K562 (cell line): ENCODE results near the gene DESI2. TPM values are rescaled to one million over a fixed set of nuclear protein-coding genes. Genes with fewer than 3 reads are reported as not detected.
A peak's percentile ranks its signal among the peaks of the same experiment; 100 is the strongest.

Experiments
- CEBPZ ChIP-seq: fragments of 150-350 bp; IDR thresholded peaks from 2 replicates; pipeline ENCODE4 v1.6.1; 2014; ENCODE audit warnings: low read depth, mild to moderate bottlenecking, low read length, borderline replicate concordance
- CREB5 ChIP-seq: fragments of 250-450 bp; sonication (Bioruptor Pico); IDR thresholded peaks from 2 replicates; pipeline ENCODE4 v1.5.0; 2020; ENCODE audit warnings: mild to moderate bottlenecking
- EWSR1 ChIP-seq: fragments of 450-650 bp; IDR thresholded peaks from 2 replicates; pipeline ENCODE4 v1.6.1; 2018; ENCODE audit warnings: borderline replicate concordance, mild to moderate bottlenecking, low read depth, moderate library complexity; ENCODE audit not compliant: partially characterized antibody
- GMEB1 ChIP-seq: fragments of 250-450 bp; sonication (Bioruptor Pico); IDR thresholded peaks from 2 replicates; pipeline ENCODE4 v1.4.0; 2020; ENCODE audit warnings: mild to moderate bottlenecking
- L3MBTL2 ChIP-seq: fragments of 450-650 bp; IDR thresholded peaks from 2 replicates; pipeline ENCODE4 v1.6.1; 2016; ENCODE audit warnings: mild to moderate bottlenecking, moderate library complexity
- NR4A1 ChIP-seq, 2 experiments: fragments of 250-450 bp in 1 of 2; fragments of 450-650 bp in 1 of 2; sonication (Bioruptor Pico) in 1 of 2; IDR thresholded peaks; 2 replicates each; pipeline versions ENCODE4 v1.4.0 to v1.6.1; 2016 to 2020; ENCODE audit warnings: mild to moderate bottlenecking in 2 of 2, missing compliant biosample characterization in 1 of 2, missing genetic modification characterization in 1 of 2, moderate library complexity in 1 of 2
- SAFB ChIP-seq: fragments of 200-400 bp; formaldehyde crosslinking; IDR thresholded peaks from 2 replicates; pipeline ENCODE4 v1.6.1; 2017; ENCODE audit warnings: low read depth, low read length, borderline replicate concordance
- SMAD1 ChIP-seq: fragments of 150-350 bp; IDR thresholded peaks from 2 replicates; pipeline ENCODE4 v1.6.1; 2014; ENCODE audit warnings: low read length, low read depth; ENCODE audit not compliant: partially characterized antibody
- SUPT5H ChIP-seq: fragments of 450-650 bp; IDR thresholded peaks from 2 replicates; pipeline ENCODE4 v1.6.1; 2016
- ZC3H11A ChIP-seq: IDR thresholded peaks from 2 replicates; pipeline ENCODE4 v1.6.1; 2012; ENCODE audit warnings: low read depth, low read length, improper control_type of control experiment
- ZFP91 ChIP-seq: sonication (generic); formaldehyde crosslinking; IDR thresholded peaks from 2 replicates; pipeline ENCODE4 v1.8.0; 2022; ENCODE audit warnings: mild to moderate bottlenecking, missing genetic modification reagents
- ZNF134 ChIP-seq: fragments of 250-450 bp; sonication (Bioruptor Pico); conservative IDR thresholded peaks from 2 replicates; pipeline ENCODE4 v1.4.0; 2020
- ZNF717 ChIP-seq: fragments of 250-450 bp; sonication (Bioruptor Pico); IDR thresholded peaks from 2 replicates; pipeline ENCODE4 v1.5.0; 2021
- polyA plus RNA-seq, 8 experiments: library from polyadenylated mRNA; depleted of rRNA in 4 of 8; stranded (reverse) in 5 of 8; unstranded in 3 of 8; fragments of >200 nt; fragmentation: Nextera tagmentation in 2 of 8; fragmentation: Illumina TruSeq in 1 of 8; extraction: Ambion mirVana in 2 of 8; extraction: Trizol in 1 of 8; gene quantifications; 2 replicates each; pipeline versions ENCODE4 v1.2.1 to v1.2.3, GENCODE V29; 2011 to 2014; ENCODE audit warnings: inconsistent platforms in 1 of 8, missing spikeins in 1 of 8
- total RNA-seq, 7 experiments: library from RNA; depleted of rRNA in 6 of 7; stranded (reverse); fragments of >200 nt in 6 of 7; fragmentation: Illumina TruSeq in 2 of 7; extraction: Trizol in 2 of 7; gene quantifications; 2 replicates each; pipeline versions ENCODE4 v1.2.1 to v1.2.3, GENCODE V29; 2011 to 2021; ENCODE audit warnings: low replicate concordance in 1 of 7
- TF ChIP-seq, protein P1 (sequence below): IDR thresholded peaks from 3 replicates; pipeline ENCODE4 v1.6.1; 2011; ENCODE audit warnings: borderline replicate concordance, mild to moderate bottlenecking, moderate library complexity; ENCODE audit not compliant: insufficient read length; ENCODE audit errors: extremely low read depth
- TF ChIP-seq, protein P2 (sequence below): sonication (generic); formaldehyde crosslinking; IDR thresholded peaks from 2 replicates; pipeline ENCODE4 v1.8.0; 2022; ENCODE audit warnings: mild to moderate bottlenecking, missing genetic modification reagents

Gene DESI2
- total and polyA plus RNA-seq, 9 of the 15 experiments (the other 6 are each of a cell fraction or from before 2014, with no cell fraction given) = 17.4 to 59.4 (median 38.4) TPM

DNA sequence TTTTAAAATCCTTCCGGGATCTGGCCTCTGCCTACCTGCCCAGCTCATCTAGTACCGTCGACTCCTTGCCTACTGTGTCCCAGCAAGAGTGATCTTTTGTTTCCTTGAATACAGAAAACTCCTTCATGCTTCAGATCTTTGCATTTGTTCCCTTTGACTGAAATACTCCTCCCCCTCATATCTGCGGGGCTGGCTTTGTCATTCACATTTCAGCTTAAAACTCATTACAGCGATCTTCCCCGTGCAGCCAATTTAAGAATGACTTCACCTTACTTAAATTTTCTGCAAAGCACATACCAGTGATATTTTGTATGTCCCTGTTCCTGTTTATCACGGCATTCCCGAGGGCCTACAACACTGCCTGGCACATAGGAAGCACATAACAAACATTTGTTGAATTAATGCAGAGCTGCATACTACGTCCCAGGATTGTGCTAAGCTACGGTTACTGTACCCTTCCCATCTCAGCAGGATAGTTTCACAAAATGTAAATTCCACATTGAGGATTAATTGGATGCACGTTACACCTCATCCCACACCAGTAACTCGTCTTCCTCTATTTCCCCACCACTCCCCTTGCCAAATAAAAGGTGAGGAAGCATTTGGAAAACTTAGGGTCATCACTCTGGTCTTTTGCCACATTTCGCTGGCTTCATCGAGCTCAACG, 837 bp upstream of the DESI2 start (continued):
- no peak for TF ChIP-seq GMEB1 (CRISPR knock-in tag)
- TF ChIP-seq SAFB = no peak
- no peak for TF ChIP-seq ZFP91 (CRISPR knock-in tag)
- no peak for TF ChIP-seq SMAD1
- TF ChIP-seq, protein P1, sequence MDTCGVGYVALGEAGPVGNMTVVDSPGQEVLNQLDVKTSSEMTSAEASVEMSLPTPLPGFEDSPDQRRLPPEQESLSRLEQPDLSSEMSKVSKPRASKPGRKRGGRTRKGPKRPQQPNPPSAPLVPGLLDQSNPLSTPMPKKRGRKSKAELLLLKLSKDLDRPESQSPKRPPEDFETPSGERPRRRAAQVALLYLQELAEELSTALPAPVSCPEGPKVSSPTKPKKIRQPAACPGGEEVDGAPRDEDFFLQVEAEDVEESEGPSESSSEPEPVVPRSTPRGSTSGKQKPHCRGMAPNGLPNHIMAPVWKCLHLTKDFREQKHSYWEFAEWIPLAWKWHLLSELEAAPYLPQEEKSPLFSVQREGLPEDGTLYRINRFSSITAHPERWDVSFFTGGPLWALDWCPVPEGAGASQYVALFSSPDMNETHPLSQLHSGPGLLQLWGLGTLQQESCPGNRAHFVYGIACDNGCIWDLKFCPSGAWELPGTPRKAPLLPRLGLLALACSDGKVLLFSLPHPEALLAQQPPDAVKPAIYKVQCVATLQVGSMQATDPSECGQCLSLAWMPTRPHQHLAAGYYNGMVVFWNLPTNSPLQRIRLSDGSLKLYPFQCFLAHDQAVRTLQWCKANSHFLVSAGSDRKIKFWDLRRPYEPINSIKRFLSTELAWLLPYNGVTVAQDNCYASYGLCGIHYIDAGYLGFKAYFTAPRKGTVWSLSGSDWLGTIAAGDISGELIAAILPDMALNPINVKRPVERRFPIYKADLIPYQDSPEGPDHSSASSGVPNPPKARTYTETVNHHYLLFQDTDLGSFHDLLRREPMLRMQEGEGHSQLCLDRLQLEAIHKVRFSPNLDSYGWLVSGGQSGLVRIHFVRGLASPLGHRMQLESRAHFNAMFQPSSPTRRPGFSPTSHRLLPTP = no peak
- no peak for TF ChIP-seq CREB5
- no peak for TF ChIP-seq L3MBTL2
- peak; percentile 51 for TF ChIP-seq SUPT5H
- TF ChIP-seq ZC3H11A = no peak
- no peak for TF ChIP-seq CEBPZ
- no peak for TF ChIP-seq NR4A1 (CRISPR knock-in tag; IDR thresholded peaks at IDR 0.05)
- no peak for TF ChIP-seq NR4A1 (tag; IDR thresholded peaks at IDR 0.05)
- TF ChIP-seq, protein P2, sequence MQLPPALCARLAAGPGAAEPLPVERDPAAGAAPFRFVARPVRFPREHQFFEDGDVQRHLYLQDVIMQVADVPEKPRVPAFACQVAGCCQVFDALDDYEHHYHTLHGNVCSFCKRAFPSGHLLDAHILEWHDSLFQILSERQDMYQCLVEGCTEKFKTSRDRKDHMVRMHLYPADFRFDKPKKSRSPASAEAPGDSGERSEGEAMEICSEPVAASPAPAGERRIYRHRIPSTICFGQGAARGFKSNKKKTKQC = no peak
- TF ChIP-seq ZNF134 (CRISPR knock-in tag) = no peak
- TF ChIP-seq EWSR1 = no peak
- peak; percentile 25; the same call in 1 of the 2 replicates for TF ChIP-seq ZNF717 (CRISPR knock-in tag)
